ENCODE measurements around the gene XPO6.
A peak's percentile ranks its signal among the peaks of the same experiment; 100 is the strongest.

XPO6 gene

GRCh38 chr16:28089205-28089991 is 122.4 kb downstream of the XPO6 start:
- no peak for FAIRE-seq

DNA sequence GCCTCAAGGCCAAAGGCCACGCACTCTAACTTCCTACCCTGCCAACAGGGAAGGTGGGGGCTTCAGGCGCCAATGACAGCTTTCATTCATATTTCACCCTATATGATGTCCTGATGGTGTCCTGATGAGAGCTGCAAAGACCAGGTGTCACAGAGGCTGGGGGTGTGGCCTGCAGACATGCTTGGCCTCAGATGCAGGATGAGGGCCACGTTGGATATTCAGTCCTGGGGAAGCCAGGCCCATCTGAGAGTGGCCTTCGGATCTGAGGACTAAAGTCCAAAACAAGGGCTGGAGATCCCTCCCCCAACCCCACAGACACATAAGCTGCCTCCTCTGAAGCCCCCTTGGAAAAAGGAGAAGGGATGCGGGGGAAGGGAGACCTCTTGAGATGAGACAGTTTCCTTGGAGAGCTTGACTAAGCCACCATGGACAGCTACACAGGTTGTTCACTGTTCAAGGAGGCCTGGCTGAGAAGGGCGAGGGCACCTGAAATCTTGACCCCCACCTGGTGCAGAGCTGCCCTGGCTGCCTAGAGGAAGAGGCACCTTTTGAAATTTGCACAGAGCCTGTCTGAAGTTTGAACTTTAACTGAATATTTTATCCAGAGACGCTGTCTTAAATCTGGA is 124.0 kb downstream of the XPO6 start:
- FAIRE-seq, result no peak

DNA sequence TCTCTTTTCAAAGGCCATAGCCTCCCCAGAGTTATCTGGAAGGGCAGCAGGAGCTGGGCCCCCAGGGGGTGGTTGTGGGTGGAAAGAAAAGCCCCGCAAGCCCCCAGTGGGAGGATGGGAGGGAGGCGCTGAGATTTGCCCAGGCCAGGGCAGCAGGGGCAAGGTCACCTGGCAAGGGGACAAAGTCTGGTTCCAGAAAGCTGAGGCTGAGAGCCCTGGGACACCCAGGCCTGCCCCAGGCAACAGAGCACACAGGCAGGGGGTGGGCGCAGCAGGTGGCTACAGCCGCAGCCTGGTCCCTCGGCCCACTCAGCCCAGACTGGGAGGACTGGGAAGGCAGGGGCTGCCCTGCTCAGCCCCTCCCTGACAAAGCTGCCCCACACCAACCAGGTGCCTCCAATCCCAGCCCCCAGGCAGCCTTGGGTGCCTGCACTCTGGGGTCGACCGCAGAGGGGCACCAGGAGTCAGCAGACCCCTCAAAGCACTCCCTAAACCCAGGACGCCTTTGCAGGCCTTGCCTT is 124.6 kb downstream of the XPO6 start:
- FAIRE-seq, result no peak

- no peak for FAIRE-seq
Measured at GRCh38 chr16:28086186-28087139, 125.3 kb downstream of the XPO6 start.

- FAIRE-seq, result no peak
Measured at GRCh38 chr16:28085389-28086171, 126.2 kb downstream of the XPO6 start.

DNA sequence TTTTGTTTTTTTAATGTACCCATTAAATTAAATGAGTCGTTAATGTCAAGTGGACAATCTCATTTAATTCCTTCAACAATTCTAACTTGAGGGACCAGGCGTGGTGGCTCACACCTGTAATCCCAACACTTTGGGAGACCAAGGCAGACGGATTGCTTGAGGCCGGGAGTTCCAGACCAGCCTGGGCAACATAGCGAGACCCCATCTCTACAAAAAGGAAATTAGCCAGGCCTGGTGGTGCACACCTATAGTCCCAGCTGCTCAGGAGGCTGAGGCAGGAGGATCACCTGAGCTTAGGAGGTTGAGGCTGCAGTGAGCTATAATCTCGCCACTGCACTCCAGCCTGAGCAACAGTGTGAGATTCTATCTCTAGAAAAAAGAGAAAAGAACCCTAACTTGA is 127.6 kb downstream of the XPO6 start:
- no peak for FAIRE-seq

GRCh38 chr16:28082624-28083023 is 129.1 kb downstream of the XPO6 start:
- no peak for FAIRE-seq

DNA sequence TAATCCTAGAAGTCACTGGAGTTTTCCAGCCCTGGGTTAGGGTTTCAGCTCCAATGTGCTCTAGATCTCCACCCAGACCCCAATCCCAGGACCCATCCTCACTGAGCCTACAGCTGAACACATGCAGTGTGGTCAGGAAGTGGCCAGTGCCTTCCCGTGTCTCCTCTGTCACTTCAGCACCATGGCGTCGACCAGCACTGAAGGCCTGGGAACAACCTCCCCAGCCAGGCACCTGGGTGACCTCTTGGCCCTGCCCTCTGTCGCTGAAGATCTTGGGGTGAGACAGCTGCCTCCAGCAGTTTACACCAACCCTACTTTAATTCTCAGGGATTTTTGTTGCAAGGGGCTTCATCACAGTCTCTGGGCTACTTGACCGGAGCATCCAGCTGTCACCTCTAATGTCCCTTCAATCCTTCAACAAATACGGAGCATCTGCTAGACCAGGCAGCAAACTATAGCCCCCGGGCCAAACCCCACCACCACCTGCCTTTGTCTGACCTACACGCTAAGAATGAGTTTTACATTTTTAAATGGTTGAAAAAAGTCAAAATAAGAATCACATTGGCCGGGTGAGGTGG is 130.3 kb downstream of the XPO6 start:
- FAIRE-seq, result no peak

DNA sequence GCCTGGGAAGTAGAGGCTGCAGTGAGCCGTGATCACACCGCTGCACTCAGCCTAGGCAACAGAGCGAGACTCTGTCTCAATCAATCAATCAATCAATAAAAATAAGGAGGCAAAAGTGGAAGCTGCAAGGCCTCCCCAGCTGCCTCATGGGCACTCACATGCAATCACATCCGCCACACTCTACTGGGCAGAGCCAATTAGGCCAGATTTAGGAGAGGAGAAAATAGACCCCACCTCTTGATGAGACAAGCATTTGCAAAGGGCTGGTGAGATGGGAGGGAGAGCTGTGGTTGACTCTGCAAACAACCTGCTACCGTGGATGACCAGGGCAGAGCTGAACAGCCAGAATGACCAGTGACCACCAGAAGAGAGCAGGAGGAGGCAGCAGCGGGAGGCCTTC is 133.5 kb downstream of the XPO6 start:
- FAIRE-seq, result no peak

DNA sequence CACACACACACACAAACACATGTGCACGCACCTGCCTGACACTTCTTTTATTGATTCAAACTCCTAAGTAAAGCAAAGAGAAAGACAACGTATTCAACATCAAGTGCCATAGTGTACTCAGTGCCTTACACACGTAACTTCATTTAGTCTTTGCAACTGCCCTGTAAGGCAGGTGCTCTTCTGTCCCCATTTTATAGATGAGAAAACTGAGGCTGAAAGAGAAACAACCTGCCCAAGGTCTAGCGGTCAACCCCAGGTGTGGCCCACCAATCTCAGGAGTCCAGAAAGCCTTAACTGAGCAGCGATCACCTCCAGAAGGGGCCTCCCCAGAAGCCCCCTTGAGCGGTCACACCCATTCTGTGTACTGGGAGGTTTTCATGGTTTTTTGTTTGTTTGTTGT is 137.9 kb downstream of the XPO6 start:
- FAIRE-seq, result no peak

- FAIRE-seq, result peak; percentile 46
Measured at GRCh38 chr16:28072087-28072486, 139.7 kb downstream of the XPO6 start.

DNA sequence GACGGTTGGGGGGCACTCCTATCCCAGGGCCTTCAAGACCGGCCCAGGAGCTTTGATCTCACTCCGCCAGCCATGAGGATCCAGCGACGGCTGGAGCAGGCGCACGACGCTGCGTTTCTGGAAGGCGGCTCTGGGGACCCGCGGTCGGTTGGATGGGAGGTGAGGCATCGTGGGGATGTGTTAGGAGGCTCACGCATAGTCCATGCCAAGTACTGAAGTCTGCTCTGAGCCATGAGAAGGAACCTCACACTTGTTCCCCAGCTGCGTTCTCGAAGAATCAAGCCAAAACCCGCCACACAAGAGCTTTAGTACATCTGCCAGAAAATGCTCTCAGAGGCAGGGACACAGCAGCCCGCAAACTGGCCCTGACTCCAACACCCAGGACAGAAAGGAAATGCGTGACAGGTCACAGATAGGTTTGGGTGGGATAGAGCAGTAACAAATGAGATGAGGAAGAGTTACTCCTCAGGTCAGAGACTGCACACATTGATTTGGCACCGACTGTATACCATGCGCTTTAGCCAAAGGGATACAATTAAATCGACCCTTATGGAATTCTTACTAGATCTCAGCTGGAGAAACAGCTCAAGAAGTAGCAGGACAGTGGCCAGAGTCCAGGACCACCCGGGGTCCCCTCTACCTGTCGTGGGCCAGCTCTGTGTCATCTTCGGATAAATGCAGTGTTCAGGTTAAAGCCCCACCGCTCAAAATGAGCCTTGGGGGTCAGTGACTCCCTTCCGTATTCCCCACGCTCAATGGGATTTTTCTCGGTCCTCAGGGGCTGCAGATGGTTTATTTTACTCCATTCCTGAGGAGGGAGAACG is 141.6 kb downstream of the XPO6 start:
- no peak for FAIRE-seq

GRCh38 chr16:28068976-28069375 is 142.8 kb downstream of the XPO6 start:
- FAIRE-seq, result no peak

GRCh38 chr16:28067604-28068379 is 144.0 kb downstream of the XPO6 start:
- FAIRE-seq, result no peak

DNA sequence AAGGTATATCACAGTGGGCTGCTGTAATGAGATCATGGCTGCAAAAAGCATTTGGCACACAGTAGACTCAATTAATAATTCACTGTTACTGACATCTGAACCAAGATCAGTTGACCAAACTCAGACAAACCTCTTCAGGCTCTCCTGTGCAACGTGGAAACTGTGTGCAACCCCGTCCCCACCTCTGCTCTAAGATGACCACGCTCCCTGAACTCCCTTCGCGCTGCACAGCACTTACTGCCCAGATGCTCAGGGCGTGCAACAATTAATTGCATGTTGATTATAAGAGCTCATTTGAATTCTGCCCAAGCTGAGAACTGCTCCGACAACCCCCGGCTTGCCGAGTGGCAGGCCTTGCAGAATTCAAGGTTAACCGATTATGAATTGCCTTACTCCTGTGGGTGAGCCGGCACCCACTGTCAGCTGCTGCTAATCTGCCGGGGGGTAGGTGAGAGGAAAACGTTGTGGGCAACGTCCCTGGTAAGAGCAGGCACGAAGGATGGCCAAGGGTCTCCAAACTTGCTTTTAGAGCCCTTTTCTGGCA is 147.0 kb downstream of the XPO6 start:
- FAIRE-seq, result no peak

DNA sequence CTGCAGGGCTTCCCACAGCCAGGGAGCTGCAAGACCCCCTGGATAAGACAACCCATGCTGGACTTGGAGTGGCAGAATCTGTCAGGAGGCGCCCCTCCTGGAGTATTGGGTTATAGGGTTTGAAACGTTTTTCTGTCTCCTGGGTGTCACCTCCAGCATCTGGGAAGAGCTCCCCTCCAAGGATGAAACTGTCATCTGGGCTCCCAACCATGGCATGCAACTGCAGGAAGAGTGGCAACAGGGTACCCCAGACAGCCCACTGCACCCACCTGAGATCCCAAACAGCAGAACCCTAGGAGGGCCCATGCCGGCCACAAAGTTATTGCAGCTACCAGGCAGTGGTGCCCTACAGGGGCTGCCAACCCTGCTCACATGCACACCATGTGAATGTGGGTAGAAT is 147.6 kb downstream of the XPO6 start:
- FAIRE-seq, result no peak

DNA sequence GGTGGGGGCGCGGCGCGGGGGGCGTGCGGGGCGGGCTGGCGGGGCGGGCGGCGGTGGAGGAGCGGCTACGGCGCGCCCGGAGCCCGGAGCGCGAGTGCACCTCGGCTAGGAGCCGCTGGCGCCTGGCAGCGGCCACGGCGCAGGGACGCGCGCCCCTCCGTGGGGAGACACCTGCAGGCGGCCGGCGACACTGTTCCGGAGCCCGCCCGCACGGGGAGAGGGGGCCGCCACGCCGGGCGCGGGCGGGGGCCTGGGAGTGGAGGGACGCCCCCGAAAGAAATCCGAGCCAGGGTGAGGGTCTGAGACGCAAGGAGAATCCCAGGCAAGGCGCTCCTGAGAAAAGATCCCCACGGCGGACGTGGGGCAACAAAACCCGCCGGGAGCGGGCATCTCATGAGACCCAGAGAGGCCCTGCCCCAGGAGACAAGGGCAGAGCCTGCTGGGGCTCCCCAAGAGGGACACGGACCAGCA is 148.1 kb downstream of the XPO6 start, which contains the start of gene GSG1L:
Gene GSG1L (minus strand): TSS at position 124 of the 471 bp plus-strand sequence. CDS start 290 bp downstream, outside the sequence.
- FAIRE-seq, result no peak

DNA sequence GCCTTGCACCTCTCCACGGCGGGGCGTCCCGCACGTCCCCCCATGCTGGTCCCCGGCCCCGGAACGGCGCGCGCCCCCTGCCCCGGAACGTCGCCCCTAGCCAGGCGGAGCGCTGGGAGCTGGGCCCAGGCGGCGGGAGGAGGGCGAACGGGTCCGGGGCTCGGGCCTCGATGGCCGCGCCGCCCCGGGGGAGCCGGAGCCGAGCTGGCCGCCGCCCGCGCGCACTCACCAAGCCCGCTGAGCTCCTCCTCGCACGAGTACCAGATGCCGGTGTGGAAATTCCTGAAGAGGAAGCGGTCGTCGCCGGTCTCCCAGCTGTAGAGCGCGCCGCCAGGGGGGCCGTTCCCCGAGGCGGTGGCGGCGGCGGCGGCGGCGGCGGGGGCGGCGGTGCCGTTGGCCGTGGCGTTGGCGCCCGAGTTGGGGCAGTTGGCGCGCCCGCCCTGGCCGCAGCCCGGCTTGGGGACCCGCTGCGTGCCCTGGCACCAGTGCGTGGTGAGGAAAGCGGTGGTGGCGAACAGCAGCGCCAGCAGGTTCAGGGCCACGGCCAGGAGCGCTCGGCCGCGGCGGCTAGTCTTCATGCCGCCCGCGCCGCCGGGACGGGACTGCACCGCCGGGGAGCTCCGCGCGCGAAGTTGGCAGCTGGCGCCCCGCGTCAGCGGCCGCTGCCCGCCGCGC is 148.8 kb downstream of the XPO6 start:
- no peak for FAIRE-seq

DNA sequence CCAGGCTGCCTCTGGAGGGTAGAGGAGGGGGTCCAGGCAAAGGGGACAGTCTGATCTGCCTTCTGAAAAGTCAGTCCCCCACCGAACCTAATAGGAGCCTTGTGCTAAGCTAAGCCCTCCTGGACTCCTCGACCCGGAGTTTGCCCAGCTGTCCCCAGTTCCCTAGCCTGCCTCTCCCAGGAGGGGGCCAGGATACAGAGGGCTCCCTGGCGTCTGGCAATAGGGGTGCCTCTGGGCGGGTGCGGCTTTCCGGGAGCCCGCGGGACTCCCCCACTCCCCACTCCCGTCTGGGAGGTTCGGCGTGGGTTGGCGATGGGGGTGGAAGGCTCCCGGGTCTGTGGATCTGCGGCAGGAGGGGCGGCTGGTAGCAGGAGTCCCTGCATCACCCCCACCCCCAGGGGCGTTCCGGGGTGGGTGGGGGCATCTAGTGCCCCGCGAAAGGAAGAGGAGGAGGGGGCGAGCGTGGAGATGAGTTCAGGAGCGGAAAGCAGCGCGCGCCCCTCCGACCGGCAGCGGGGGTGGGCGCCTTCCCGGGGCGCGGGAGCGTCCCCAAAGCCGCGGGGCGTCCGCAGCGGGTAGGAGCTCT is 149.4 kb downstream of the XPO6 start:
- FAIRE-seq, result no peak

Data from endometrium (tissue), 2 donors.